Stimulated activated CD8-positive, alpha-beta memory T cell treated with anti-CD3 and anti-CD28 coated beads, Interleukin-7, amount 100 ng/mL, for 1 hour (primary cell): ENCODE measurements around the gene VAV2.
"Not testable (repeated sequence)": the region's sequence is repeated elsewhere in the genome, so short reads cannot be mapped to it uniquely, and the experiment has no call there.

Experiments
- DNase-seq, 2 donors: peaks; one replicate each; pipeline ENCODE4 v3.0.0-alpha.2; 2020; ENCODE audit warnings: low read depth in 2 of 2

The VAV2 gene

GRCh38 chr9:133969681-133970580, 22.2 kb downstream of the VAV2 start:
- DNase-seq = no peak

- no peak for DNase-seq
Measured at GRCh38 chr9:133968966-133969617, 23.0 kb downstream of the VAV2 start.

- no peak for DNase-seq
Measured at GRCh38 chr9:133968428-133968827, 23.7 kb downstream of the VAV2 start.

DNA sequence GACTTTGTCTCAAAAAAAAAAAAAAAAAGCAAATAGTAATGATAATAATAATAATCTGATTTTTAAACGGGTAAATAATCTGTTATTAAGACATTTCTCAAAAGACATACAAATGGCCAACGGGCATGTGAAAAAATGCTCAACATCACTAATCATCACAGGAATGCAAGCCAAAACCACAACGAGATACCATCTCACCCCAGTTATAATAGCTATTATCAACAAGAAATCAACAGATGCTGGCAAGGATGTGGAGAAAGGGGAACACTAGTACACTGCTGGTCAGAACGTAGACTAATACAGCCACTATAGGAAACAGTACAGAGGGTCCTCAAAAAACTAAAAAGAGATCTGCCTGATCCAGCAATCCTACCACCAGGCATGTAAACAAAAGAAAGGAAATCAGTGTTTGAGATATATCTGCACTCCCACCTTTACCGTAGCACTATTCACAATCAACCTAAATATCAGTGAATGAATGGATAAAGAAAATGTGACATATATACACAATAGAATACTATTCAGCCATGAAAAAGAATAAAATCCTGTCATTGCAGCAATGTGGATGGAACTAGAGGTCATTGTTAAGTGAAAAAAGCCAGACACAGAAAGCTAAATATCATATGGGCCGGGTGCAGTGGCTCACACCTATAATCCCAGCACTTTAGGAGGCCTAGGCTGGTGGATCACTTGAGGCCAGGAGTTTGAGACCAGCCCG, 24.9 kb downstream of the VAV2 start:
- no peak for DNase-seq

DNA sequence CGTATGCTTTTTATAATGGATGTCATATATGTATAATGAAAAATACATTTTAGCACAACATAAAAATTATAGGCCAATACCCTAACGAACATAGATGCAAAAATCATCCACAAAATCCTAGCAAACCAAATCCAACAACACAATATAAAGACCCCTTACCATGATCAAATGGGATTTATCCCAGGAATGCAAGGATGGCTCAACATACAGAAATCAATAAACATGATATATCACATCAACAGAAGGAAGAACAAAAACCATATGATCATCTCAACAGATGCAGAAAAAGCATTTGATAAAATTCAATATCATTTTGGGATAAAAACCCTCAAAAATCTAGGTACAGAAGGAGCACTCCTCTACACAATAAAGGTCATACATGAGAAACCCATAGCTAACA, 27.7 kb downstream of the VAV2 start:
- DNase-seq = no peak

GRCh38 chr9:133963166-133963565, 29.0 kb downstream of the VAV2 start:
- DNase-seq = no peak

DNA sequence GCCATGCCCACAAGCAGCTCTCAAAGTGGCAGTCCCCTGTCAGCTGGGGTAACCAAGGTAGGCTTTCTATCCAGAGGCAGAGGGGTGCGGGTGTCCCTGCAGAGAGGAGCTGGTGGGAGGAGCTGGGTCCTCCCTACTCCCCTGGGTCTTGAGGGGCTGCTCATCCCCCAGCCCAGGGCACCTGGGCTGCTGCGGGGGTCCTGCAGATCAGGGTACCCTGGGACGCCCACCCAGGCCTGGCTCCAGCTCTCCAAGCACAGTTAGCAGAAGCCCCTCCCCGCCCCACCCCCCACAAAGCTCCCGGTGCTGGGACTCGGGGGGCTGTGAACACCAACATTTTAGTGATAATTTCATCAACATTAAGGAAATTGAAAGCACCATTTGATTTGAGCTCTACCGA, 29.8 kb downstream of the VAV2 start:
- no peak for DNase-seq

DNA sequence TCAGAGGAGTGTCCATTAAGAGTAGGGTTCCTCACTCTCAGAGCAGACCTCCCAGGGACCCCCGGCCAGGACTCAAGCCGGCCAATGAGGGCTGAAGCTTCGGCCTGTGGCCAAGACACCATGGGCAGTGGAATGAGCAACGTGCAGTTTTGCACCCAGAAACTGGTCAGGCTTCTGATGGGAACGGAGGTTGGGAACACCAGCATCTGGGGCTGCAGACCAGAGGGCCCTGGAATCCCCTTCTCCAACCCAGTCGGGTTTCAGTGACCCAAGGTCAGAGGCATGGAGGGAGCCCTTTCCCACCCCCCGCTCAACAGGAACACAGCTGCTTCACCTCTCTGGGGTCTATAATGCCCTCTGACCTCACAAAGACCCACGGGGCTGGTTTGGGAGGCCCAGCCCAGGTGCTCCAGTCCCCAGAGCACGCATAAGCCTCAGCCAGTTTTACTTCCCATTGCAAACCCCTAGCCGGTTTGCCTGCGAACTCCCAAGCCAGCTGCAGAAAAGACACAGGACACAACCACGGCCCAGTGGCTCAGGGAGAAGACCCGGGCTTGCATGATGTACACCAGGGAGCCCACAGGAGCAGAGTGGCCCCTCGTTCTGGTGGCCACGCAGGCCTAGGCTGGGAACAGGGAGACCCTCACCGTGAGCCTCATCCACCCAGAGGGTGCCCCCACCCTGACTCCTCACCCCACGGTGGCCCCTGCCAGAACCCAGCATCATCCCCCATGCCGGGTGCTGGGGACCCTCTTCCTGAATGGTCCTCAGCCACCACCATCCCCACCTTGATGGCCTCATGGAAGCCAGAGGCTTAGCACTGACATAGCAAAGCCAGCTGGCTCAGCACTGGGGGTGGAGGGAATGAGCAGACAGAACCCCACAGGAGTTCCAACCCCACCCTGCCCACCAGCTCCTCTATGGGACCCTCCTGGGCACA, 30.6 kb downstream of the VAV2 start:
- no peak for DNase-seq

GRCh38 chr9:133960568-133961129, 31.5 kb downstream of the VAV2 start:
- no peak for DNase-seq

GRCh38 chr9:133959966-133960567, 32.1 kb downstream of the VAV2 start:
- no peak for DNase-seq

DNA sequence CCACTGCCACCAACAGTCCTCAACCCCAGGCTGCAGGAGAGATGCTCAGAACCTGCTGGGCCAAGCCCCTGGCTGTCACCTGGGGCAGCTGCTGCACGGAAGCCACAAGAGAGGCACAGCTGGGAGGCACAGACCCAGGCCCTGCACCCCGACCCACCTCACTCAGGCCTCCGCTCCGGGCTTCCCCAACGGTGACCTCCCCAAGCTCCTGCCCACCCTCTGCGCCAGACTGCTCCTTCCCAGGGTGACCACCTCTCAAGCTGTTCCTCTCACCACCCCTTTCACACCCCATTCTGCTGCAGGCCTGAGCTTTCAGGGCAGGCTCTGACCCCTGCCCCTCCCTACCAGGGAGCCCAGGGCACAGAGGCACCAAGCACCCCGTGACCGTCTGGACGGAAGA, 33.0 kb downstream of the VAV2 start:
- no peak for DNase-seq

- no peak for DNase-seq
Measured at GRCh38 chr9:133958756-133959155, 33.4 kb downstream of the VAV2 start.

DNA sequence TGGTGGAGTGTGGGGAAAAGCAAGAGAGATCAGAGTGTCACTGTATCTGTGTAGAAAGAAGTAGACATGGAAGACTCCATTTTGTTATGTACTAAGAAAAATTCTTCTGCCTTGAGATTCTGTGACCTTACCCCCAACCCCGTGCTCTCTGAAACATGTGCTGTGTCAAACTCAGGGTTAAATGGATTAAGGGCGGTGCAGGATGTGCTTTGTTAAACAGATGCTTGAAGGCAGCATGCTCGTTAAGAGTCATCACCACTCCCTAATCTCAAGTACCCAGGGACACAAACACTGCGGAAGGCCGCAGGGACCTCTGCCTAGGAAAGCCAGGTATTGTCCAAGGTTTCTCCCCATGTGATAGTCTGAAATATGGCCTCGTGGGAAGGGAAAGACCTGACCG, 34.4 kb downstream of the VAV2 start:
- DNase-seq = not testable (repeated sequence)

DNA sequence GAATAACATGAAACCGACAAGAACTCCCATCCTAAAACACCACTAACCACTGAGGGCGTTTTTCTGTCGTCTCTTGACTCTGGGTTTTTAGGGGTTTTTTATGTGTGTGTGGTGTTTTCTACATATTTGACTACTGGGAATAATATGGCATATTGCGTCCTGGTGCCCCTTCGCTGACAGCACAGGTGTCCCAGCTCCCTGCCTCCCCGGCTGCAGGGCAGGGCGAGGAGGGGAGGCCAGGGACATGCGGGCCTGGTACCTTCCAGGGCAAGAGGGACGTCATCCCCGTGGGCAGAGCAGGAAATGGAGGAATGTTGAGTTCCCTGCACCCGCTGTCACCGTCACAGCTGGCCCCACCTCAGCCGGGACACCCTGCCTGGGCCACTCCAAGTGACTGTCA, 34.8 kb downstream of the VAV2 start:
- DNase-seq = no peak

GRCh38 chr9:133956520-133957076, 35.5 kb downstream of the VAV2 start:
- DNase-seq = no peak

DNA sequence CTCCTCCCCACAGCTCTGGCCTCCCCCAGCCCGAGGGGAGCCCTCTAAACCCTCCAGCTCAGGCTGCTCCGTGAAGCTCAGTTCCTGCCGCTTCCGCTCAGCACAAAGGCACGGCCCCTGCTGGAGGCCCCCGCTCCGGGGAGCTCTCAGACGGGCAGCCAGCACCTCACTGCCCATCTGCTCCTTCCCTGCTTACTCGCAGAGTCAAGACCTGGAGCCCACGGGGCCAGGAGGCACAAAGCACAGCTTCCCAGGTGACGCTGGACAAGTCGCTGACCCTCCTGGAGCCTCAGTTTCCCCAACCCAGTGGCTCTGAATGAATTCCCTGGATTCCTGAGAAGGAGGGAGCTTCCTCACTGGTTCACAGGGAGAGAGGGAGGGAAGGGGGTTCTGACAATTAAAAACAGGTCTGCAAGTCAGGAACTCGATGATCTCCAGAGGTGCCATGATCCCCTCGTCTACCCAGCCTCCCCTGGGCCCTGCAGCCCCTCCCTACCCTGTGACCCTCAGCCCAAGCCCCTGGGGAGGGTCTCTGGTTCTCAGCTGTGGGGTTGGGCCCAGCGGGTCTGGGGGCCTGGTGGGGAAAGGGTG, 36.2 kb downstream of the VAV2 start:
- DNase-seq = peak in 1 of 2 donors; percentile 17

GRCh38 chr9:133954862-133955529, 37.1 kb downstream of the VAV2 start:
- no peak for DNase-seq

- no peak for DNase-seq
Measured at GRCh38 chr9:133953976-133954709, 38.0 kb downstream of the VAV2 start.

DNA sequence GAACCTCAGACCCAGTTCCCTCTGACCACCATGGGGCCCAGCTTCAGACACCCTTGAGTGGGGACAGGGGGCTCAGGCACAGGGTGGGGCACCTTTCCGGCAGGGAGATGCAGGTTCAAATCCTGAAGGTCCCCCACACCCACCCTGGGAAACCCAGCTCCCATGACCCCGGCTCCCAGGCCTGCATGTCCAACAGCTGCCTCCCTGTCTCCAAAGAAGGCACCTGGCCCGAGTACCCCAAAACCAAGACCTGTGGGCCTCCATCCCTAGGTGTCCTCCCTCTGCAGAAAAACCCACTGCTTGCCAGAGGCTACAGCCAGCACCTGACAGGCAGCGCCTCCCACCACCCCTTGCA, 38.5 kb downstream of the VAV2 start:
- DNase-seq = no peak
